Body of pancreas (tissue), 4 donors: Measurements from ENCODE around the gene USF2. TPM values are rescaled to one million over a fixed set of nuclear protein-coding genes. Genes with fewer than 3 reads are reported as not detected.

Experiments
- ATAC-seq: fragments of 150-250 bp; one replicate; pipeline ENCODE4 v1.9.1; 2016
- DNase-seq, 4 donors: peaks; one replicate each; pipeline ENCODE4 v3.0.0-alpha.2; 2019
- H3K27ac ChIP-seq, 4 donors: fragments of 200-600 bp; sonication (generic); 1 replicate in 3 of 4; 2 replicates in 1 of 4; pipeline versions ENCODE4 v1.5.1 to v1.6.1; 2016 to 2019; ENCODE audit warnings: mild to moderate bottlenecking in 1 of 4, mixed read lengths in 1 of 4, moderate library complexity in 1 of 4
- H3K27me3 ChIP-seq, 2 donors: fragments of 200-600 bp; sonication (generic); one replicate each; pipeline ENCODE4 v1.6.0; 2016; ENCODE audit warnings: mild to moderate bottlenecking in 1 of 2
- H3K36me3 ChIP-seq, 2 donors: fragments of 200-600 bp; sonication (generic); replicated peaks in 1 of 2; 2 replicates each; pipeline ENCODE4 v1.5.1; 2016; ENCODE audit warnings: low read depth in 2 of 2; ENCODE audit not compliant: insufficient read depth in 1 of 2
- H3K4me1 ChIP-seq: fragments of 200-600 bp; sonication (generic); one replicate; pipeline ENCODE4 v1.6.0; 2016
- H3K4me3 ChIP-seq, 2 donors: fragments of 200-600 bp; sonication (generic); 1 replicate in 1 of 2; 2 replicates in 1 of 2; pipeline ENCODE4 v1.5.1; 2016 to 2019
- H3K9me3 ChIP-seq, 3 donors: fragments of 200-600 bp; sonication (generic); 1 replicate in 2 of 3; 2 replicates in 1 of 3; pipeline ENCODE4 v1.5.1; 2016
- CTCF ChIP-seq, 7 experiments: fragments of 450-650 bp in 4 of 7; fragments of 200-600 bp in 3 of 7; sonication (generic) in 3 of 7; IDR thresholded peaks; one replicate each; pipeline ENCODE4 v1.5.1; 2016 to 2019; ENCODE audit warnings: antibody characterized with exemption in 7 of 7
- POLR2A ChIP-seq, 3 donors: fragments of 450-650 bp; IDR thresholded peaks; one replicate each; pipeline ENCODE4 v1.6.1; 2016; ENCODE audit warnings: antibody characterized with exemption in 3 of 3, mild to moderate bottlenecking in 2 of 3
- WGBS, 2 donors: methylation state at CpG; one replicate each; pipeline ENCODE4 v1.1.5; 2017; 5-methylcytosine and 5-hydroxymethylcytosine counted together
- intact Hi-C: fragments of 100-400 bp; cut with DNase I; formaldehyde crosslinking; loops from one replicate; pipeline ENCODE4 v1.15.1; 2023
- total RNA-seq, 2 donors: library from RNA; depleted of rRNA; stranded (reverse); fragments of >200 nt; gene quantifications; one replicate each; pipeline ENCODE4 v1.1.0, GENCODE V29; 2016

The USF2 gene
- total RNA-seq, 2 donors from 2014 or later, result 76.8 to 91.3 TPM

- no peaks in the 10 kb centered on the region for H3K27me3 ChIP-seq
- peaks cover 23% of the 10 kb centered on the region for H3K4me1 ChIP-seq
- H3K4me3 ChIP-seq, result no peak overlapping the region
- peaks cover 0 to 6% of the 10 kb centered on the region in 2 donors for H3K36me3 ChIP-seq
- TF ChIP-seq POLR2A (IDR thresholded peaks at IDR 0.05) (no peak), CTCF (IDR thresholded peaks at IDR 0.05) (no peak)
- intact Hi-C loops, result no loop called here
- ATAC-seq, result no peak
- H3K9me3 ChIP-seq, result no peaks in the 10 kb centered on the region
- 75 to 88% methylated on average over 11 to 16 of the region's 17 CpGs for WGBS, 2 donors
- peak in 2 of 4 donors; percentile 9 to 17 for DNase-seq
- peak overlapping the region in 1 of 4 donors; percentile 31 for H3K27ac ChIP-seq
These were observed 6.5 kb upstream of the USF2 start for GRCh38 chr19:35262101-35262761.

GRCh38 chr19:35264268-35265125, 4.3 kb upstream of the USF2 start:
- H3K27ac ChIP-seq, result peak overlapping the region in 3 of 4 donors; percentile 9 to 95 (median 92)
- peaks cover 24% of the 10 kb centered on the region for H3K4me1 ChIP-seq
- H3K36me3 ChIP-seq, result peaks cover 0 to 6% of the 10 kb centered on the region in 2 donors
- WGBS, 2 donors, result 73 to 77% methylated on average over 5 to 7 of the region's 7 CpGs
- H3K9me3 ChIP-seq, result no peaks in the 10 kb centered on the region
- ATAC-seq, result no peak
- no peak for TF ChIP-seq CTCF (IDR thresholded peaks at IDR 0.05)
- peak in 1 of 3 donors; percentile 10 for TF ChIP-seq POLR2A (IDR thresholded peaks at IDR 0.05)
- DNase-seq, result peak; percentile 3 to 11 (median 10)
- intact Hi-C loops, result no loop called here
- no peaks in the 10 kb centered on the region for H3K27me3 ChIP-seq
- no peak overlapping the region for H3K4me3 ChIP-seq

- intact Hi-C loops, result no loop called here
- H3K4me3 ChIP-seq, result no peak overlapping the region
- H3K4me1 ChIP-seq, result peaks cover 31% of the 10 kb centered on the region
- H3K27ac ChIP-seq, result peak overlapping the region in 3 of 4 donors; percentile 9 to 95 (median 92)
- TF ChIP-seq POLR2A (IDR thresholded peaks at IDR 0.05) (no peak), CTCF (IDR thresholded peaks at IDR 0.05) (no peak)
- WGBS, 2 donors, result 26 to 45% methylated on average over 5 to 6 of the region's 6 CpGs
- no peaks in the 10 kb centered on the region for H3K9me3 ChIP-seq
- DNase-seq (peak; percentile 40 to 80 (median 64)), ATAC-seq (no peak)
- H3K27me3 ChIP-seq, result no peaks in the 10 kb centered on the region
- H3K36me3 ChIP-seq, result peaks cover 0 to 6% of the 10 kb centered on the region in 2 donors
These were observed 3.4 kb upstream of the USF2 start for GRCh38 chr19:35265126-35265899.

- intact Hi-C loops, result no loop called here
- H3K36me3 ChIP-seq, result peaks cover 0 to 7% of the 10 kb centered on the region in 2 donors
- TF ChIP-seq POLR2A (IDR thresholded peaks at IDR 0.05) (no peak), CTCF (IDR thresholded peaks at IDR 0.05) (no peak)
These were observed 2.8 kb upstream of the USF2 start for GRCh38 chr19:35265900-35266519.

More at GRCh38 chr19:35265900-35266519, 2.8 kb upstream of the USF2 start:
- DNase-seq (peak in 2 of 4 donors; percentile 6 to 22), ATAC-seq (no peak)
- H3K27me3 ChIP-seq, result no peaks in the 10 kb centered on the region
- WGBS, 2 donors, result 76% methylated on average over 7 to 10 of the region's 10 CpGs
- peaks cover 34% of the 10 kb centered on the region for H3K4me1 ChIP-seq
- H3K27ac ChIP-seq, result peak overlapping the region in 3 of 4 donors; percentile 92 to 95 (median 94)
- no peak overlapping the region for H3K4me3 ChIP-seq
- no peaks in the 10 kb centered on the region for H3K9me3 ChIP-seq
